A673 (cell line): ENCODE measurements around the gene RPS16. TPM values are rescaled to one million over a fixed set of nuclear protein-coding genes. Genes with fewer than 3 reads are reported as not detected.

Experiments used
- BruUV-seq: library from RNA; stranded (reverse); fragments of 400-500 nt; replicated peaks from 2 replicates; lab custom pipeline; 2021; lab: Mats Ljungman, UMichigan
- CTCF ChIA-PET: fragments of 300-600 bp; sonication (Branson Sonifier 250); formaldehyde crosslinking; loops from one replicate; lab custom pipeline; 2022; ENCODE audit warnings: antibody characterized with exemption; lab: Charles Lee
- POLR2A ChIA-PET: fragments of 300-600 bp; sonication (Branson Sonifier 250); formaldehyde crosslinking; loops from one replicate; lab custom pipeline; 2022; ENCODE audit warnings: antibody characterized with exemption; ENCODE audit not compliant: low non-redundant PET; lab: Charles Lee
- DNase-seq: peaks from one replicate; pipeline ENCODE4 v3.0.0-alpha.2; 2015; ENCODE audit warnings: low spot score
- H3K27ac ChIP-seq: fragments of 200-600 bp; sonication (generic); 2 replicates; pipeline ENCODE4 v1.5.1; 2016; ENCODE audit warnings: mixed run types, low read depth, mild to moderate bottlenecking, mixed read lengths, antibody characterized with exemption, low read length; ENCODE audit not compliant: poor library complexity, severe bottlenecking
- H3K27me3 ChIP-seq: fragments of 200-600 bp; sonication (generic); replicated peaks from 2 replicates; pipeline ENCODE4 v1.6.1; 2017; ENCODE audit warnings: mixed run types, low read depth, mild to moderate bottlenecking, mixed read lengths, antibody characterized with exemption, low read length; ENCODE audit not compliant: insufficient read depth, poor library complexity
- H3K36me3 ChIP-seq: fragments of 200-600 bp; sonication (generic); 2 replicates; pipeline ENCODE4 v1.6.1; 2016; ENCODE audit warnings: mixed run types, mild to moderate bottlenecking, mixed read lengths, antibody characterized with exemption, low read length; ENCODE audit not compliant: insufficient read depth, poor library complexity, severe bottlenecking
- H3K4me1 ChIP-seq: fragments of 200-600 bp; sonication (generic); 2 replicates; pipeline ENCODE4 v1.6.1; 2017; ENCODE audit warnings: mixed run types, mild to moderate bottlenecking, mixed read lengths, antibody characterized with exemption, low read length; ENCODE audit not compliant: insufficient read depth, poor library complexity, severe bottlenecking
- H3K4me3 ChIP-seq: fragments of 200-600 bp; sonication (generic); 2 replicates; pipeline ENCODE4 v1.5.1; 2016; ENCODE audit warnings: low read depth, mixed run types, mild to moderate bottlenecking, mixed read lengths, low read length; ENCODE audit not compliant: poor library complexity, severe bottlenecking
- H3K9me3 ChIP-seq: fragments of 200-600 bp; sonication (generic); 2 replicates; pipeline ENCODE4 v1.6.1; 2016; ENCODE audit warnings: mixed run types, low read depth, mild to moderate bottlenecking, mixed read lengths, antibody characterized with exemption, low read length; ENCODE audit not compliant: poor library complexity, severe bottlenecking
- CTCF ChIP-seq: fragments of 300-800, 200-600 bp; sonication (generic); conservative IDR thresholded peaks from 2 replicates; pipeline ENCODE4 v1.5.1; 2017; ENCODE audit warnings: low read depth, mild to moderate bottlenecking, antibody characterized with exemption, low read length, moderate library complexity, mixed read lengths
- EZH2 ChIP-seq: fragments of 200-600 bp; sonication (generic); IDR thresholded peaks from 2 replicates; pipeline ENCODE4 v1.6.1; 2017; ENCODE audit warnings: borderline replicate concordance, low read depth, mild to moderate bottlenecking, mixed read lengths, antibody characterized with exemption, low read length; ENCODE audit not compliant: poor library complexity, severe bottlenecking
- intact Hi-C: fragments of 100-400 bp; cut with micrococcal nuclease; formaldehyde crosslinking; loops from one replicate; pipeline ENCODE4 v1.10.0; 2022; ENCODE audit not compliant: unreplicated experiment
- microRNA-seq: library from miRNA; unstranded; fragments of <30 nt; microRNA quantifications from one replicate; pipeline ENCODE4 v1.2.0, GENCODE V29; 2021
- total RNA-seq: library from RNA; stranded (reverse); gene quantifications from 2 replicates; pipeline ENCODE4 v1.2.3, GENCODE V29; 2021

RPS16 gene
- total RNA-seq, 1 experiment from 2014 or later, result 1,898 TPM

DNA sequence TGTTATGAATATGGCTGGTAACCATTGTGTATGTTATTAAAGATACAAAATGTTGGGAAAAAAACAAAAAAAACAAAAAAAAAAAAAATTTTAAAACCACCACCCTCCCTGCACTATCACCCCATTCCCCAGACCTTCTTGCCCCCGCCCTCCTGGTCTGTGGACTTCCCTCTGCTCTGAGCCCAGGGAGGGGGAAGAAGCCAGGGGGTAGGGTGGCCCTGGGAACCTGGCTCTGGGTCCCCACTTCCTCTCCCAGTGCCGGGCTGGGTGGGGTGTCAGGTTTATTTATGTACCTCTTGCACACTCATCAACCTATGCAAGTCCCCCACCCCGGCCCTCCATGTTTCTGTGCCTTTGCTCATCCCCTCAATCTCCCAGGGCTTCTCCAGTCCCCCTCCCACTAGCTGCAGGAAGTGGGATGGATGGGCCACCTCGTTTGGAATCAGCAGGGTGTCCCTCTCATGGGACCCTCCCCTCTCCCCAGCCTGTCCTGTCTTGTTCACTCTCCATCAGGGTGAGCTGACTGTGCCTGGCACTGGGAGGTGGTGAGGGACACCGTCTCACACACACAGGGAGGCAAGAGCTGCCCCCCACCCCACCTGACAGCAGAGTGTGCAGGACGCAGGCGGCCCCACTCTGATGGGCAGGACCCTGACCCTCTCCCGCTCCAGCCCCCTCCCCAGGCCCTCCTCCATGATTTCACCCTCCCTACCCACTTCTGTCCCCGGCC lies 50.7 kb downstream of the RPS16 start:
- ChIA-PET CTCF (no interaction called here), POLR2A (no interaction called here)
- no peak for TF ChIP-seq CTCF
- TF ChIP-seq EZH2, result no peak
- Histone ChIP-seq H3K27me3 (no peaks in the 10 kb centered on the region), H3K27ac (no peak overlapping the region), H3K4me3 (no peak overlapping the region), H3K4me1 (peaks cover 5% of the 10 kb centered on the region), H3K9me3 (no peaks in the 10 kb centered on the region), H3K36me3 (peaks cover 80% of the 10 kb centered on the region)
- intact Hi-C loops, result no loop called here
- no peak for DNase-seq
- BruUV-seq, result TSS peak; percentile 52

Small RNAs within 50 kb of the gene (microRNA-seq; reads per million reads assigned to microRNA genes)
- gene MIR4530, result not detected

Other genes with a start within 250 kb of the RPS16 start
- not detected in 2 replicates for gene NCCRP1, start 239.0 kb downstream of the RPS16 start, total RNA-seq
- gene SYCN, start 231.7 kb downstream of the RPS16 start, total RNA-seq, result not detected in 2 replicates
- not detected in 2 replicates for gene IFNL3, start 190.9 kb downstream of the RPS16 start, total RNA-seq
- gene IFNL4, start 187.1 kb downstream of the RPS16 start, total RNA-seq, result not detected in 2 replicates
- gene IFNL2, start 167.6 kb downstream of the RPS16 start, total RNA-seq, result not detected in 2 replicates
- gene IFNL1, start 139.5 kb downstream of the RPS16 start, total RNA-seq, result not detected in 2 replicates
- 3.7 and 5.0 TPM in 2 replicates for gene LRFN1, start 115.1 kb downstream of the RPS16 start, total RNA-seq
- gene GMFG, start 99.9 kb downstream of the RPS16 start, total RNA-seq, result 0.55 TPM in 1 of 2 replicates, not detected in the other
- gene SAMD4B, start 93.5 kb downstream of the RPS16 start, total RNA-seq, result 157 and 168 TPM in 2 replicates
- 70.2 and 73.3 TPM in 2 replicates for gene PAF1, start 44.8 kb downstream of the RPS16 start, total RNA-seq
- gene MED29, start 44.6 kb downstream of the RPS16 start, total RNA-seq, result 37.1 and 41.9 TPM in 2 replicates
- 7.1 and 8.1 TPM in 2 replicates for gene ZFP36, start 29.1 kb downstream of the RPS16 start, total RNA-seq
- gene PLEKHG2, start 23.3 kb downstream of the RPS16 start, total RNA-seq, result 99.1 and 99.4 TPM in 2 replicates
- gene SUPT5H, start 9.6 kb upstream of the RPS16 start, total RNA-seq, result 160 and 169 TPM in 2 replicates
- 165 and 174 TPM in 2 replicates for gene TIMM50, start 44.9 kb upstream of the RPS16 start, total RNA-seq
- gene DLL3, start 63.0 kb upstream of the RPS16 start, total RNA-seq, result 0.69 and 0.96 TPM in 2 replicates
- gene SELENOV, start 79.2 kb upstream of the RPS16 start, total RNA-seq, result not detected in 2 replicates
- 3.4 and 4.2 TPM in 2 replicates for gene EID2B, start 96.9 kb upstream of the RPS16 start, total RNA-seq
- gene EID2, start 104.2 kb upstream of the RPS16 start, total RNA-seq, result 25.0 and 25.2 TPM in 2 replicates
- not detected in 2 replicates for gene LGALS13, start 166.6 kb upstream of the RPS16 start, total RNA-seq
- gene LGALS16, start 220.0 kb upstream of the RPS16 start, total RNA-seq, result not detected in 2 replicates